Measurements from ENCODE around the gene AKAP6.

AKAP6 gene

DNA sequence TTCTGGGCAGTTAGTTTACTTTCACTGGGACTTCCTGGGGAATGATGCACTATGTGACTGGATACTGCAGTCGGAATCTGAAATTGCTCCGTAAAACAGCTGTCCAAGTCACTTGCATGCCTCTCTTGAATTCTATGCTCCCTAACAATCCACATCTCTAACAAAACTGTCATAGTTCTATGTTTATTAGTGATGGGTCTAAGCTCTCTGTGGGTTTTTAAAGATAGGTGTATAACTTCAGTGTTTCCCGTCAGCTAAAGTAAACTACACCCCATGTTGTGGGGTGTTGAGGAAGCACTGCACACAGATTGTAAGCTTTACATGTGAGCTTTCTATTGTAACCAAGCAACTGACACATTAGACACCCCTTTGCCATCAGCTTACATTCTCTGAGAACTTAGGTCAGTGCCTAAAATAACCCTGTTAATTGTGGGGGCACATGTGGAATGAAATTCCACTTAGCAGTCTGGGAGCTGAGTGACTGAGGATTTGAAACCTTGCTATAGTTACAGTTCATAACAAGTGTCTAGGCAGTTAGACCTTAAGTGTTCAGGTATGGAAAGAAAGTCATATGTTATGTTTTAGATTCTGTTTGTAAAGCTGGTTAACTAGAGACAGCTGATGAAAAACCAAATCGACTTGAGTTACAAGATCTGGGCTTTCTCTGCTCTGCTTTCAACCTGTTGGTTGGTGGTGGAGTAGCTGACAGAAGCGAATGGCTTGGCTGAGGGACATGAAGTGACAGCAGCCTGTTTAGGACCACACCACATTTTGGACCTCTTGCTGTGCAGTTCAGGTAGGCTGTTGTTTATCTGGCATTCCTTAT is 165.7 kb downstream of the AKAP6 start:
- no peak overlapping the region for H3K9ac ChIP-seq (ENCODE audit: low read depth, low read length)
- H3K4me1 ChIP-seq (ENCODE audit: insufficient read depth, low read length): no peaks in the 10 kb centered on the region
- H3K9me3 ChIP-seq (ENCODE audit: control insufficient read depth, insufficient read depth, low read length): no peaks in the 10 kb centered on the region

DNA sequence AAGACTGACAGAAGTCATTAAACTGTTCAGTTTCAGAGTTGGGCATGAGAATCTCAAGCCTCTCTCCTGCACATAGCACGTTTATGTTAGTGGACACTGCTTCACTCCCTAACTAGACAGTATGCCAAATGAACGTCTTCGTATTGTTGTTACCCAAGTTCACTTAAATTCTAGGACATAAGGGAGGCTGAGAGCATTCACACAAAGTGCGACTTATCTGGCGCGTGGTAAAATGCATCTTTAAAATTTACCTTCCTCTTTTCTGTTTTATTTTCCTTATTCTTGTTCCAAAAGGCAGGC is 166.3 kb downstream of the AKAP6 start:
- no peak overlapping the region for H3K9ac ChIP-seq (ENCODE audit: low read depth, low read length)
- no peaks in the 10 kb centered on the region for H3K4me1 ChIP-seq (ENCODE audit: insufficient read depth, low read length)
- H3K9me3 ChIP-seq (ENCODE audit: control insufficient read depth, insufficient read depth, low read length): no peaks in the 10 kb centered on the region
- H3K36me3 ChIP-seq (ENCODE audit: insufficient read depth, low read length): no peaks in the 10 kb centered on the region

More for the DNA sequence above, 165.7 kb downstream of the AKAP6 start:
- H3K36me3 ChIP-seq (ENCODE audit: insufficient read depth, low read length): no peaks in the 10 kb centered on the region

DNA sequence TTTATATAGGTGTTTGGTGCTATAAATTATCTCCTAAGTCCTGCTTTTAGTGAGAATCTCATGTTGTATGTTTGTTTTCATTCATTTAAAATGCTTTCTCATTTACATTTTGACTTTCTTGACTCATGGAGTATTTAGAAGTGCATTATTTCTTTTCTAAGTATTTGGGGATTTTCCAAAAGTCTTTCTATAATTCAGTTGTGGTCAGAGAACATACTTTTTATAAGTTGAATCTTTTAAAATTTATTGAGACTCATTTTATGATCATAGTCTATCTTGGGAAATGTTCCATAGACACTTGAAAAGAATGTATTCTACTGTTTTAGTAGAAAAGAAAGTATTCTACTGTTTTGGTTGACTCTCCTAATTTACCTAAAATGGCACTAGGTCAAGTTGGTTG is 168.2 kb downstream of the AKAP6 start:
- no peaks in the 10 kb centered on the region for H3K36me3 ChIP-seq (ENCODE audit: insufficient read depth, low read length)
- no peak overlapping the region for H3K9ac ChIP-seq (ENCODE audit: low read depth, low read length)
- no peaks in the 10 kb centered on the region for H3K4me1 ChIP-seq (ENCODE audit: insufficient read depth, low read length)
- H3K9me3 ChIP-seq (ENCODE audit: control insufficient read depth, insufficient read depth, low read length): no peaks in the 10 kb centered on the region

DNA sequence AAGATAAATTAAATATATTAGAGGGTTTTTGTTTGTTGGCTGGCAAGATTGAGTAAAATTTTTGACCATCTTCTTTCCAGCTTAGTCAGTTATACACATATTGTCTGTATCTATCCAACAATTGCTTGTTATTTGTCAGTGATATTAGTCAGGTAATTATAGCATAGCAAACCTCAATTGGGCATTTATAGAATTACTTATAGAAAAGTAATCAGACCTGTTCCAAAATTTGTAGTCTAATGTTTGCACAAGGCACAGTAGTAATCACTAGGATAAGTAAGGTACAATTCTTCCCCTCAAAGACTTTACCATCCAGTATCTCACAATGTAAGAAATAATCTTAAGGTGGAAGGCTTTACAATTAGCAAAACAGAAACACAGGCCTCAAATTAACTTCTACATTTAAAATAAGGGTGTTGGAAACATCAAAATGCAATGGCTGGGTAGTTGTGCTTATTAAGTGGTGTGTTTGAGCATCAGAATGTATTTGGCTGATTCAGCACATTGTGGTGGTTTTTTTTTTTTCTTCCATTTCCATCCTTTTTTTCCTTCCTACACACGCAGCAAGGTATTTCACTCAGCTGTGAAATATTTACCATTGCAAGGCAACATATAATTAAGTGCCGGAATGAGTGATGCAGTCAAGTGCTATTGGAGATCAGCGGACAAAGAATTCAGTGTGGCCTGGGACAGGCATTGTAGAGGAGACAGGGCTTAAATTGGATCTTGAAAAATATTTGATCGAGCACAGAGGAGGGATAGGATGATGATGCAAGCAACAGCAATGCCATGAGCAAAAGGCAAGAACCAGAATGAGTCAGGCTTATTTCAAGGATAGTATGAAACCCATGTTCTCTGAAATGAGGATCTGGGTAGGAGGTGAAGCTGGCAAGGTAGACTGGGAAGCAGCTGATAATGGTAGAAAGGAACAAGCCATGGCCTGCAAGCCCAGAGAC is 178.2 kb downstream of the AKAP6 start:
- Histone ChIP-seq H3K9me3 (ENCODE audit: control insufficient read depth, insufficient read depth, low read length) (no peaks in the 10 kb centered on the region), H3K36me3 (ENCODE audit: insufficient read depth, low read length) (no peaks in the 10 kb centered on the region), H3K4me1 (ENCODE audit: insufficient read depth, low read length) (no peaks in the 10 kb centered on the region), H3K9ac (ENCODE audit: low read depth, low read length) (no peak overlapping the region)

DNA sequence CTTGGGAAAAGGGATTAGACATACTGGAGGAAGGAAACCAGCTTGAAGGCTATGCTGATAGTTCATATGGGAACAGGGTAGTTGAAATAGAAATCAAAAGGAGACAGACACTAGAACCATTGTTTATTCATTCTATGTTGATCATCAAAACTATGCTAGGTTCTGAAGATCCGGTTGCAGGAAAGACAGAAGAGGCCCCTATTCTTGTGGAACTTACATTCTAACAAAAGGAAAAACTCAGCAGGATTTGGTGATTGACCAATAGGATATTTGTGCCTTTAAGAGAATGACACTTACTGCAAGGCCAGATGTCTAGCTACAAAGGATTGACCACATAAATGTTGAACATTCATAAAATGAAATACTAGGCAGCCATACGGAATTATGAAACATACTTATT is 179.2 kb downstream of the AKAP6 start:
- H3K9ac ChIP-seq (ENCODE audit: low read depth, low read length): no peak overlapping the region
- peaks cover 5% of the 10 kb centered on the region; the same call in 1 of the 2 replicates for H3K4me1 ChIP-seq (ENCODE audit: insufficient read depth, low read length)
- H3K9me3 ChIP-seq (ENCODE audit: control insufficient read depth, insufficient read depth, low read length): no peaks in the 10 kb centered on the region
- no peaks in the 10 kb centered on the region for H3K36me3 ChIP-seq (ENCODE audit: insufficient read depth, low read length)

DNA sequence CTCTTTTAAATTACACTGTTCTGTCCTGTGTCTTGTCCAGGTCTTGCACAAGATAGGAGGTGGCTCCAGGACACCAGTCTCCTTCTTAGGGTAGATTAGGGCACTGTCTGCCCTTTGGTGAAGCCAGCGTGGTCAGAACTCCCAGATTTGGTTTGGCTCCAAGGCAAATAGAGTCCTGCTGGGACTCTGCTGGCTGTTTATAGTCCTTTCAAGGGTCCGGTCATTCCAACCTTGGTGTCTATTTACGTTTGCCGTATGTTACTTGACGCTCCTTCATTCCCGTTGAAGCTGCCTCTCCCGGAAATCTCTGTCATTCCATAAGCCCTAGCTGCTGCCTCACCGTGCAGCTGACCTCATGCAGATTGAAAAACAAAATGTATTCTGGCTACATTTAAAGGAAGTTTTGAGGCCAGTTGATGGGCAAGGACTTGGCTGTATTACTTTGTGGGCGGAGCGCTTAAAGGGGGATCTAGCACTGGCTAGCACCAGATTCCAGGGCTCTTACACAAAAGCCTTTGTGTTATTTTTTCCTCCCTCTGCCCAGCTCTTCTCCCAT is 180.6 kb downstream of the AKAP6 start:
- H3K9ac ChIP-seq (ENCODE audit: low read depth, low read length): no peak overlapping the region
- no peaks in the 10 kb centered on the region for H3K36me3 ChIP-seq (ENCODE audit: insufficient read depth, low read length)
- peaks cover 6% of the 10 kb centered on the region; the same call in 1 of the 2 replicates for H3K4me1 ChIP-seq (ENCODE audit: insufficient read depth, low read length)
- H3K9me3 ChIP-seq (ENCODE audit: control insufficient read depth, insufficient read depth, low read length): no peaks in the 10 kb centered on the region

DNA sequence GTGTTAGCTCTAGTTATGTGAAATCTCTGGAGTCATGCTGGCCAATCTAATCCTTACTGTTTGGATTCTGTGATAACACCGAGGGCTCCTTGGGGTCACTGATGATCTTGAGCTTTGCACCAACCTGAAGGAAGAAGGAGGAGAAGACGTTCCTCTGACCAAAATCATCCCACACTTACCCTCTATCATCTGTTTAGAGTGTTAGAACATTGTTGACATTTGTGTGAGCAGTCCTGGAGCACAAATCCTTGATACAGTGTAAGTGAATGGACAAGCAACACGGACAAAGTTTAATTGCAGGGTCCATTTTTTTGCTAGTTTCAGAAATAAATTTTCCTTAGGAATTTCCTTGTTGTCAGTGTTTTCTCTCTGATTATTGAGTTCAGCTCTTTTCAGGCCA is 181.7 kb downstream of the AKAP6 start:
- Histone ChIP-seq H3K9me3 (ENCODE audit: control insufficient read depth, insufficient read depth, low read length) (no peaks in the 10 kb centered on the region), H3K36me3 (ENCODE audit: insufficient read depth, low read length) (no peaks in the 10 kb centered on the region), H3K4me1 (ENCODE audit: insufficient read depth, low read length) (peaks cover 6% of the 10 kb centered on the region; the same call in 1 of the 2 replicates), H3K9ac (ENCODE audit: low read depth, low read length) (no peak overlapping the region)

DNA sequence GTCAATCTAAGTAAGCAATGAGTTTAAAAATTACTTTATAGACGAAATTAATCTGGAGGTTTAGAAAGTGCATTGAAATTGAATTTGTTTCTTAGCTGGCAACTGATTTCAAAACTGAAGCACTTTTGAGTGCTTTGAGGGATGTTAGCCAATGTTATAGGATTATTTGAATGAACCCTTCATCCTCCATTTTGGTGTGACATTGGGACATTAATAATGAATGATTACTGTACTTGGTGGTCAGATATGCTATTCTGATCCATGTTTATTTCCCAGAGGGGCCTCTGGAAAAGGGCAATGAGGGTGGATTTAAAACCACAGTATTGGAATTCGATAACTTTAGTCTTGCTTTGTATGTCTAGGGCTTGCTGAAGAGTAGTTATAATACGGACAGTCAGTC is 183.2 kb downstream of the AKAP6 start:
- no peaks in the 10 kb centered on the region; the same call in 1 of the 2 replicates for H3K9me3 ChIP-seq (ENCODE audit: control insufficient read depth, insufficient read depth, low read length)
- H3K9ac ChIP-seq (ENCODE audit: low read depth, low read length): no peak overlapping the region
- H3K4me1 ChIP-seq (ENCODE audit: insufficient read depth, low read length): peaks cover 6% of the 10 kb centered on the region; the same call in 1 of the 2 replicates
- no peaks in the 10 kb centered on the region for H3K36me3 ChIP-seq (ENCODE audit: insufficient read depth, low read length)

DNA sequence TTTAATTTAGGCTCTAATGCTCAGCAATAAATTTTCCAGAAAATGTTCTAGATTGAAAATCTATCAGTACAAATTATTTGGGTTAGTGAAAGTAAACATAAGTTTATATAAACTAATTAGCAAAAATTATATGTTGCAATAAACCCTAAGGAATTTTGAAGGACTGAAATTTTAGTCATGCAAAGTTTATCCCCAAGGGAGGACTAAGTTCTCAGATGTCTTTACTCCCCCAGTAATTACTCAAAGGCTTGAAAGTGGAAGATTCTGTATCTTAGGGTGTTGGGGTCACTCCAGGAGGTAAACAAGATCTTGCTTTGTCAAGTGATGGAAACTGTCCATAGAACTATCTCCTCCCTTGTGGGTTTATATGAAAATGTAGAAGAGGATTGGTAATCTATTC is 183.7 kb downstream of the AKAP6 start:
- no peaks in the 10 kb centered on the region for H3K36me3 ChIP-seq (ENCODE audit: insufficient read depth, low read length)
- H3K9me3 ChIP-seq (ENCODE audit: control insufficient read depth, insufficient read depth, low read length): no peaks in the 10 kb centered on the region; the same call in 1 of the 2 replicates
- peaks cover 6% of the 10 kb centered on the region; the same call in 1 of the 2 replicates for H3K4me1 ChIP-seq (ENCODE audit: insufficient read depth, low read length)
- H3K9ac ChIP-seq (ENCODE audit: low read depth, low read length): no peak overlapping the region

DNA sequence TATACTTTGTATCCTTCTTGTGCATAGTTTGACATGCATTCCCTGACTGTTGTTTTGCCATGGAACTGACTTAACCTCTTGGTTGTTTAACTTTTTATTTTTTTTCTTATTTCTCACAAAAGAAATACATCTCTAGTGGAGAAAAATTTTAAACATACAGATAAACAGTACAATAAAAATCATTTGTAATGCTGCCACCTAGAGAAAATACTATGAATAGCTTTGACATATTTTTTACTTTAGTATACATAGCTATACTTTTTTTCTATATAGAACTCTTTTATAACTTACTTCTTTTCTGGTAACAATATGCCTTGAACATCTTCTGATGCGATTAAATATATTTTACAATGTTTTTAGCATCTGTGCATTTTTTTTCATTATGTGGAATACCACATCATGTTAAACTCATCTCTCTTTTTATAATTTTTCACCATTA is 184.5 kb downstream of the AKAP6 start:
- Histone ChIP-seq H3K36me3 (ENCODE audit: insufficient read depth, low read length) (no peaks in the 10 kb centered on the region), H3K4me1 (ENCODE audit: insufficient read depth, low read length) (peaks cover 6% of the 10 kb centered on the region; the same call in 1 of the 2 replicates), H3K9me3 (ENCODE audit: control insufficient read depth, insufficient read depth, low read length) (no peaks in the 10 kb centered on the region; the same call in 1 of the 2 replicates), H3K9ac (ENCODE audit: low read depth, low read length) (no peak overlapping the region)

DNA sequence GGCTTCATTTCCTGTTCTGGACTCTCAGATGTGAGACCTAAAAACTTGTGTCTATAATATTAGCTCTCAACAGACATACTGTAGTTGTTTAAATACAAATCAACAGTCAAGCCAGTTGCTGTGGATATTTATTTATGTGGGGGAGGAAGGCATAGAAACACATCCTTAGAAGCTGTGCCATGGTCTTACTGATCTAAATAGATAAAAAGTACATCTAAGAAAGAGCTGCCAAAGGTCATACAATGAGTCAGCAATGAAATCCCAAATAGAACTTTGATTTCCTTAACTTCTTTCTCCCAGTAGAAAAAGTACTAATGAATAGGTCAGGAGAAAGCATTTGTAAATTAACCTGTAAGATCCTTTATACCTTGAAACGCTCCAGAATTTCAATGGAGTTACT is 185.1 kb downstream of the AKAP6 start:
- H3K9ac ChIP-seq (ENCODE audit: low read depth, low read length): no peak overlapping the region
- no peaks in the 10 kb centered on the region; the same call in 1 of the 2 replicates for H3K9me3 ChIP-seq (ENCODE audit: control insufficient read depth, insufficient read depth, low read length)
- peaks cover 6% of the 10 kb centered on the region; the same call in 1 of the 2 replicates for H3K4me1 ChIP-seq (ENCODE audit: insufficient read depth, low read length)
- no peaks in the 10 kb centered on the region for H3K36me3 ChIP-seq (ENCODE audit: insufficient read depth, low read length)

DNA sequence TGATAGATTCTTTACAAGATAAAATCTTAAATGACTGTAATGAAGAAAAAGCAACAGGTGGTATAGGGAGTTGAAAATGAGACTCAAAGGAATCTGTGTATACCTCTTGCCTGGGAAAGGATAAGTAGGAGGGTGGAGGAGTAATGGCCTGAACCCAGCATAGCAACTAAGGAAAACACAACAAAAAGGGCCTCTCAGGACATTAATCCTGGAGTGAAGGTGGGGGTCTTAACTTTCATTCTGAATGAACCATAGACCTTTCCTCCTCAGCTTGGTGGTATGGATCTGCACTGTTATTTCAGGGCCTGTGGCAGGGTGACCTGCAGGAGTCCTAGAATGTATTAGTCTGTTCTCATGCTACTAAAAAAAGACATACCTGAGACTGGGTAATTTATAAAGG is 185.6 kb downstream of the AKAP6 start:
- H3K9me3 ChIP-seq (ENCODE audit: control insufficient read depth, insufficient read depth, low read length): no peaks in the 10 kb centered on the region; the same call in 1 of the 2 replicates
- peaks cover 6% of the 10 kb centered on the region; the same call in 1 of the 2 replicates for H3K4me1 ChIP-seq (ENCODE audit: insufficient read depth, low read length)
- no peaks in the 10 kb centered on the region for H3K36me3 ChIP-seq (ENCODE audit: insufficient read depth, low read length)
- no peak overlapping the region for H3K9ac ChIP-seq (ENCODE audit: low read depth, low read length)

DNA sequence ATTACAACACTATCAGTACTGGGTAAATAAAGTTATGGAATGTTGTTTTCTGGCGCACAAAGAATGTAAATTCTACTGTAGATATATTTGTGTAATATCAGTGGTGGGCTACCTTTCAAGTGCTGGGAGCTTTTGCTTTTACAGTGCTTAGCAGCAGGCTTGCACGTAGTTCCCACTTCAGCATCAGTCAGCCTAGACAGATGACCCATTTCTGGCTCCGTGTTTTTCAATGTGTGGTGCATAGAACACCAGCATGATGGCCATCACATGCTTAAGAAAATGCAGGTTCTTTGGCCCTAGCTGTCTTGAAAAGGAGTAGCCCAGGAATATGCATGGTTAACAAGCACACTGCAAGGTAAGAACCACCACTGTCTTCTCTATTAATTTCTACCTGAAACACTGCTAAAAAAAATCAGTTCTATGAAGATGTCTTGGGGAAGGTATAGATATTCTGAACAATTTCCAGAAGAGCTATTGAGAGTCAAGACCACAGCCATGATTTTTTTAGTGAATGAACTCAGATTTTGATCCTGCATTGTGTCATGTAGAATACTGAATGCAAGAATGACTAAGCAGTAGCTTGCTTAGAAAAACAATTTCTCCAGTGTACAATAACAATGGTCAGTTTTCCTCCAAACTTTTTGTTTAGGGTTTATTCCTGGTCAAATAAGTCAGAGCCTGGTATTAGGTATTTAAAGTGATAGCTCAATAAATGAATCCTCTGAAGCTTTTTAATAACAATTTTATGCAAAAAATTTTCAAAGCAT is 195.7 kb downstream of the AKAP6 start:
- no peaks in the 10 kb centered on the region for H3K9me3 ChIP-seq (ENCODE audit: control insufficient read depth, insufficient read depth, low read length)
- H3K9ac ChIP-seq (ENCODE audit: low read depth, low read length): no peak overlapping the region
- no peaks in the 10 kb centered on the region for H3K4me1 ChIP-seq (ENCODE audit: insufficient read depth, low read length)
- no peaks in the 10 kb centered on the region for H3K36me3 ChIP-seq (ENCODE audit: insufficient read depth, low read length)

DNA sequence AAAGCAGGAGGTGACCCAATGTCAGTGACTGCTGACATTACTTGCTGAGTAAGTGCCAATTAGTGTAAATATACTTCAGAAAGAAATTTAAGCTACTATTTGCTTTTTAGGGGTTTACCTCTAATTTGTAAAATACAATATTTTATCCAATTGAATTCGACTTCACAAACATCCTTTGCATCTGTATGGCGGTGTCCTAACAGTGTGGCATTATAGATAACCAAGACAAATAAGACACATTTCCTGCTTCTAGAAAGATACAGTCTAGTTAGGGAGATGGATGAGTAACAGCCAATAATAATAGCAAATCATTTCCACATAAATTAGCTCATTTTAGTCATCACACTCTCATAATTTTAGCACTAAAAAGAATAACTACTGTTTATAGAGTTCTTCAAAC is 196.5 kb downstream of the AKAP6 start:
- Histone ChIP-seq H3K4me1 (ENCODE audit: insufficient read depth, low read length) (no peaks in the 10 kb centered on the region), H3K9ac (ENCODE audit: low read depth, low read length) (no peak overlapping the region), H3K9me3 (ENCODE audit: control insufficient read depth, insufficient read depth, low read length) (no peaks in the 10 kb centered on the region), H3K36me3 (ENCODE audit: insufficient read depth, low read length) (no peaks in the 10 kb centered on the region)

Measured in ES-I3 (cell line).